Activated CD4-positive, CD25-positive, alpha-beta regulatory T cell (primary cell): ENCODE results near the gene ALDH3B1.
"Not testable (repeated sequence)": the region's sequence is repeated elsewhere in the genome, so short reads cannot be mapped to it uniquely, and the experiment has no call there.

ENCODE experiments used
- DNase-seq, 4 experiments: peaks; one replicate each; lab custom pipeline; 2025; lab: John Stamatoyannopoulos, UW

ALDH3B1 gene

GRCh38 chr11:68010090-68011041, at the start of gene ALDH3B1:
ALDH3B1 (plus strand) TSS chr11:68010327; CDS start chr11:68015298, 4,971 bp downstream.
- no peak for DNase-seq

DNA sequence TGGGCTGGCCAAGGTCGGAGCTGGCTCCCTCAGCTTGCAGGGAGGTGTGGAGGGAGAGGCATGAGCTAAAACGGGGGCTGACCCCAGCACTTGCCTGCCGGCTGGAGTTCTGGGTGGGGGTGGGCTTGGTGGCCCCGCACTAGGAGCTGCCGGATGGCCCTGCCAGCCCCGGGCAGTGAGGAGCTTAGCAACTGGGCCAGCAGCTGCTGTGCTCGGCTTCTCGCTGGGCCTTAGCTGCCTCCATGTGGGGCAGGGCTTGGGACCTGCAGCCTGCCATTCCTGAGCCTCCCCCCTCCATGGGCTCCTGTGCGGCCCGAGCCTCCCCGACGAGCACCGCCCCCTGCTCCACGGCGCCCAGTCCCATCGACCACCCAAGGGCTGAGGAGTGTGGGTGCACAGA, 46.9 kb upstream of the ALDH3B1 start:
- not testable (repeated sequence) for DNase-seq

- DNase-seq, result not testable (repeated sequence)
Observed at GRCh38 chr11:67963879-67964278, 46.2 kb upstream of the ALDH3B1 start.

- not testable (repeated sequence) for DNase-seq
Observed at GRCh38 chr11:67964746-67965145, 45.4 kb upstream of the ALDH3B1 start.

DNA sequence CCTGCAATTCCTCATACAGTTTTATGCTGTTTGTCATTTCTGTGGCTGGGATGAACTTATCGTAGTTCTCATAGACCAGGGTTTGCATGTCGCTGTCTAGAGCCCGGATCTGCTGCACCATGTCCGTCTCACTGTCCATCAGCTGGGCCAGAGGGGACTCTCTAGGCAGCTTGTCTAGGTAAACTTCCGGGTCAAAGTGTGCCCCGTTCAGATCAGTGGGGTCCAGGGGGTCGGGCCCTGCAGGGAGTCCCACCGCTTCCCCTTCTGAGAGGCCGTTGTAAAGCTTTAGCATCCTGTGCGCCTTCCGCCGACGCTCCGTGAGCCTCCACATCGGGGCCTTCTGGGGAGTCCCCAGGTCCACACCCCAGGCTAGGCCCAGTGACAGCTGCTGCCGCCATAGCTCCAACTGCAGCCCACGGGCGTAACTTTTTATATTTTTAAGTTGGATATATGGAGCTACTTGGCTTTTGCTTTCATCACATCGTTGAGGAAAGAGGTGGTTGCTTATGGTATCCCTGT, 44.2 kb upstream of the ALDH3B1 start:
- not testable (repeated sequence) for DNase-seq

GRCh38 chr11:67974746-67975145, 35.4 kb upstream of the ALDH3B1 start:
- DNase-seq, result not testable (repeated sequence)

DNA sequence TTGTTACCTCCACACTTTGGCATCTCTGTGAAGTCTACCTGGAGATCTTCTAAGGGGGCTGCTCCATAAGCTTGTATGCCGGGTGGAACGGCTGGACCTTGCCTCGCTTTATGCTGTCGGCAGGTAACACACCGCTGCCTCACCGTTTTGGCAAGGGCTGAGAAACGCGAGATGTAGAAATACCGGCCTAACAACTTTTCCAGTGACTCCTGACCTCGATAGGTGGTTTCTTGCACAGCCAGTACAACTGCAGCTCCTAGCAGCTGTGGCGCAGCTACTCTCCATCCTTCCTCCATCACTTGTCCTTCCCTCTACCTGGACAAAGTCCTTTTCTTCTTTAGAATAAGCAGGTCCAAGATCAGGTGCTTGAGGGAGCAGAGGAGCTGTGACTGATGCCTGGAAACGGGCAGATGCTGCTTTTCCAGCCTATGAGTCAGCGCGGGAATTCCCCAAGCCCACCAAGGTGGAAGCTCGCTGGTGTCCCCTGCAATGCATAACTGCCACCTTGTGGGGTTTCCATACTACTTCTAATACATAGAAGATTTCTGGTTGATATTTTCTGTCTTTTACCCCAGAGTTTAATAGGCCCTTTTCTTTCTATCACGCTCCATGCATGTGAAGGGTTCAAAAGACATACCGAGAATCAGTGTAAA, 31.2 kb upstream of the ALDH3B1 start:
- DNase-seq, result not testable (repeated sequence)

- not testable (repeated sequence) for DNase-seq
Observed at GRCh38 chr11:67981226-67981625, 28.9 kb upstream of the ALDH3B1 start.

GRCh38 chr11:67982255-67982857, 27.8 kb upstream of the ALDH3B1 start:
- not testable (repeated sequence) for DNase-seq

DNA sequence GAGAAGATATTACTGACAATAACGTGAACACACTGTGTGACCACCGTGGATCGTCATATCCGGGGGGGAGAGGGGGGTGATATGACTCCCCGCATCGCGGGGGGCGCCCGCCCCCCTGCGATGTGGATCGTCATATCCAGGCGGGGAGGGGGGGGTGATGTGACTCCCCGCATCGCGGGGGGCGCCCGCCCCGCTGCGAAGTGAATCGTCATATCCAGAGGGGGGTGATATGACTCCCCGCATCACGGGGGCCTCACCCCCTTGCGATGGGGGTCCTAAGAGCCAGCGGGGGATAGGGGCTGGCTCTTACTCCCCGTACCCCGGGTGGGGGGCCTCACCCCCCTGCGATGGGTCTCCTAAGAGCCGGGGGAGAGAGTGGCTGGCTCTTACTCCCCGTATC, 26.2 kb upstream of the ALDH3B1 start:
- DNase-seq, result no peak

DNA sequence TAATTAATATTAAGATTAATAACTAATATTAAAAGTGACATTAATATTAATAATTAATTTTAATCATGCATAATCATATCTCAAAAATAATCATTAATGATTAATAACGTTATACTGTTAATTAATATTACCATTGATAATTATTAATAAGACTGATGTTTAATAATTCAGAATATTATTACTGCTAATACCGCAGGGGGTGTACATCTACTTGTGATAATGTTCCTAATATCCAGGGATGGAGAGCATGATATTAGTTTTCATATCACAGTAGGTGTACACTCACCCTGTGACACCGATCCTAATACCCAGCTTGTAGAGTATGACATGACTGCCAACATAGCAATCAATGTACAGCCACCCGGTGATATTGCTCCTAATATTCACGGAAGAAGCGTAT, 24.8 kb upstream of the ALDH3B1 start:
- not testable (repeated sequence) for DNase-seq

DNA sequence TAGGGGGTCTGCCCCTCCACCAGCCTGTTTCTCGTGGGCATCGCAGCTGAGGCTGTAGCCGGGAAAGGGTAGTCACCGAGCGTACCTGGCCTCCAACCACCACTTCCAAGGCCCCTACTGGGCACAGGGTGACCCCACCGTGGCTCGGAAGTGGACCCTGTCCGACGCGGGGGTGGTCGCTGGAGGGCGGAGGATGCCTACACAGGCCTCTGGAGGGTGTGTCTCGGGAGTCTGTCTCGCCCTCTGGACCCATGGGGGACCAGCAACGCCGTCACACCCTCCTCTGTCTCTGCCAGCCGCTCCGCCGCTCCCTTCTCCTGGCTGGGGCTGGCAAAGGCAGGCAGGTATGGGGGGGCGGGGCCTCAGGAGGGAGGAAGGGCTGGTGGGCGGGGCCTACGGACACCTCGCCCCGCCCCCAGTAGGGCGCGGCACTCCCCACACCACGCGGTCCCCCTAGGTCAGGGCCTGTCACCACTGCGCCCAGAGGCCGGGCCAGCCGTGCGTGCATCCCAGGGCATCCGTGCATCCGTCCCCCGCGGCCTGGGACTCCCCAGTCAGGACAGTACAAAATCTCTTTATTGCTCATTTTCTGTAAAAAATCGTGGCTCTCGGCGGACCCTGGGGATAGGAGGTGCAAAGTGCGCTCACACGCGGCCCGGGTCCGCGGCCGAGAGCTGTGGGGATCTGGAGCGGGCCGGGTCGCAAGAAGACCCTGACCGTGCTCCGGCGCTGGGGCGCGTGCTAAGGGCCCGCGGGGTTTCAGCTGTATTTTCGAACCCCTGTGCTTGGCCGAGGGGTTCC, 19.4 kb upstream of the ALDH3B1 start:
- DNase-seq, result not testable (repeated sequence)

DNA sequence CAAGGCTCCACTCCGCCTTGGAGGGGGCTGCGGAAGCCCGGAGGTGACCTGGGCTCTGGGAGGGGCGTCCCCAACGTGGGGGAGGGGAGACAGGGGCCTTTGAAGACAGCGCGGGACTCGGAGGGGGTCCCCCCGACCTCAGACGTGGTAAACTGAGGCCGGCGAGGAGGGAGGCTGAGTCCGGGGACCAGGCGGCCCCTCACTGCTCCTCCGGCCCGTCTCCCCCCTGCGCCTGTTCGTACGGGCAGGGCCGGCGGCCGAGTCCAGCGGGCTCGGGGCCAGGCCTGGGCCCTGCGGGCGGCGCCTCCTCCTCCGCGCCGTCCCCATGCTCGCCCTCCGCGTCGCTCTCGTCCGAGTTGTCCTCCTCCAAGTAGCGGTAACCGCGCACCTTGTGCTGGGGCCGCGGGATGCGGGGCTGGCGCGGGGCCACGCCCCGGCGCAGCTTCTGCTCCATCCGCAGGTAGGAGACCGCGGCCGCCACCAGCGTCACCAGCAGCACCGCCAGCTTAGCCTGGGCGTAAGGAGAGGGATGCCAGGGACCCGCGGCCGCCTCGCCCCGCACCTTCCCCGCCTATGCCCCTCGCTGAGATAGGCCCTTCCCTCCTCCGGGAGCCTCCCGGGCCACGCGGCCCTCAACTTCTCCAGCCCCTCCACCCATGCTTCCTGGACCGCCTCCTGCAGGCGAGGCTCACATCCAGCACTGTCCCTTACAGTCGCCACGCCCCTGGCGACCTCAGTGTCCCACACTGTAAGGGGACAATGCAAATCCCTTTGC, 18.6 kb upstream of the ALDH3B1 start:
- DNase-seq, result not testable (repeated sequence)

GRCh38 chr11:67993821-67994220, 16.3 kb upstream of the ALDH3B1 start:
- not testable (repeated sequence) for DNase-seq

DNA sequence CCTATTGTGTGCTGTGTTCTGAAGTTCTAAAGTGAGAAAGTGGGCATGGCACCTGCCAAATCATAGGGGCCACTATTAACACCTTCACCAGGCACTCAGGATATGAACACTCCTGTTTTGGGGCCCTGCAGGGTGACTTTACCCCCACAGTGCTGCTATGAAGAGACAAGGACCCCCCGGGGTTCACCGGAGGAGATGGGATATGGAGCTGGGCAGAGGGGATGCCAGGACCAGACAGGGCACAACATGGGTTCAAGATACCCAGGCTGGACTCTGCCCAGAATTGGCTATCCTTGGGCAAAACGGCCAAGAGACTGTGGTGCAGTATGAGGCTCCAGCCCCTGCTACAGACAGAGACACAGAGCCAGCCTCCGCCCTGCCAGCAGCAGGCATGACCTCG, 15.7 kb upstream of the ALDH3B1 start:
- DNase-seq, result not testable (repeated sequence)

DNA sequence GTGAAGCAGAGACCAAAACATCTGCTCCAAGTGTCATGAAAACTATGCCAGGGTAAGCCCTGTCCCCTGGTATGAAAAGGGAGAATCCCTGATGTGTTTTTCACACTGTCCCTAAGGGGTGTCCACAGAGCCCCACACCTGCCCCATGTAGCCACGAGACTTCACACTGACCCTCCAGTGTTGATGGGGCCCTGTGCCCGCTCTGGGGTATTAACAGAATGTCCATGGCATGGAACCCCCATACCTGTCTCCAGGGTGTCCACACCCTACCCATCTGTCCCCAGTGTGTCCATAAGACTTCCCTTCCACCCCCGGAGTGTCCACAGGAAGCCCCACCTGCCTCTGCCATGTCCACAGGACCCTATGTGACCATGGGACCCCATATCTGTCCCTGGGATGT, 15.0 kb upstream of the ALDH3B1 start:
- not testable (repeated sequence) for DNase-seq

DNA sequence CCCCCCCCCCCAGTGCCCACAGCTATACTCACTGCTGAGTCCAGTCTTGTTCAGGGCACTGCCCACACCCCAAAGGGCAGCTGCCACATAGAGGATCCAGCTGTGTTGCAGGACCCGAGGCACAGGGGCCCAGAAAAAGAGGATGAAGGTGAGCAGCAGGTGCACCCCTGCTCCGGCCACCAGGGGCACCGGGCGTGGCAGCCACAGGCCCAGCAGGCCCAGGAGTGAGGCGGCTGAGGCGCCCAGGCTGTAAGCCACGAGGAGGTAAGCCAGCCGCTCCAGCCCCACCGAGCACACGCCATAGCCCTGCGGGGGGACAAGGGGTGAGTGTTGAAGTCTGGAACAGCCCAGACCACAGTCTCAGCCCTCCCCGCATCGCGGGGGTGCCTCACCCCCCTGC, 14.5 kb upstream of the ALDH3B1 start:
- DNase-seq, result not testable (repeated sequence)

DNA sequence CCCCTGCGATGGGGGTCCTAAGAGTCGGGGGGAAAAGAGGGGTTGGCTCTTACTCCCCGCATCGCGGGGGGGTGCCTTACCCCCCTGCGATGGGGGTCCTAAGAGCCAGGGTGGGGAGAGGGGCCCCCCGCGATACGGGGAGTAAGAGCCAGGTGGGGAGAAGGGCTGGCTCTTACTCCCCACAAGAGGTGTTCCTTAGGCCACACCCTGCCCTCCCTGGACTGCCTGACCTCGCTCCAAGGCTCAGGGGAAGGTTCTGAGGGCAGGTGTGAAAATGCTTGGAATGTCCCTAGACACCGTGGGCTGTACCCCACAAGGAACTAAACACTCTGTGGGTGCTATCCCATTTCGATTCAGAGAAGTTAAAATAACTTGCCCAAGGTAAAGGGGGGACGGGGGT, 14.1 kb upstream of the ALDH3B1 start:
- no peak for DNase-seq

GRCh38 chr11:67996622-67997474, 13.3 kb upstream of the ALDH3B1 start:
- DNase-seq, result no peak

DNA sequence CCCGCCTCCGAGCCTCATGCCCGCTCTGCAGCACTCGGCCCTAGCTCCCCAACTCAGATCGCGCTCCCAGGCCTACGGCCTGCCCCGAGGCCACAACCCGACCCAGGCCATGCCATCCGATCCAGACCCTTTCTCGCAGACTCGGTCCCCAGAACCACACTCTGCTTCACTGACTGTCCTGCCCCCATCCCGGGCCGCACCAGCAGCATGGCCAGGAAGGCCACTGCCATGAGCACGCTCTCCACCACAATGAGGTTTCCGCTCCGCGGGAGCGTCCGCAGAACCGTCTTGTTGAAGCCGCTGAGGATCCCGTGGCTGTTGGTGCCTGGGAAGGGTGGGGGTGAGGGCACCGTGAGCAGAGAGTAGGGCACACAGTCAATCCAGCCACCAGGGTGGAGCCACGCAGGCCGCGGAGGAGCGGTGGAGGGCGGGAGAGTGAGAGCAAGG, 12.6 kb upstream of the ALDH3B1 start:
- no peak for DNase-seq
